ENCODE measurements around the gene CPEB3. TPM values are rescaled to one million over a fixed set of nuclear protein-coding genes. Genes with fewer than 3 reads are reported as not detected.
A peak's percentile ranks its signal among the peaks of the same experiment; 100 is the strongest.

Gene CPEB3
- total RNA-seq, 8 experiments from 2014 or later, result 1.2 to 11.8 (median 7.7) TPM

DNA sequence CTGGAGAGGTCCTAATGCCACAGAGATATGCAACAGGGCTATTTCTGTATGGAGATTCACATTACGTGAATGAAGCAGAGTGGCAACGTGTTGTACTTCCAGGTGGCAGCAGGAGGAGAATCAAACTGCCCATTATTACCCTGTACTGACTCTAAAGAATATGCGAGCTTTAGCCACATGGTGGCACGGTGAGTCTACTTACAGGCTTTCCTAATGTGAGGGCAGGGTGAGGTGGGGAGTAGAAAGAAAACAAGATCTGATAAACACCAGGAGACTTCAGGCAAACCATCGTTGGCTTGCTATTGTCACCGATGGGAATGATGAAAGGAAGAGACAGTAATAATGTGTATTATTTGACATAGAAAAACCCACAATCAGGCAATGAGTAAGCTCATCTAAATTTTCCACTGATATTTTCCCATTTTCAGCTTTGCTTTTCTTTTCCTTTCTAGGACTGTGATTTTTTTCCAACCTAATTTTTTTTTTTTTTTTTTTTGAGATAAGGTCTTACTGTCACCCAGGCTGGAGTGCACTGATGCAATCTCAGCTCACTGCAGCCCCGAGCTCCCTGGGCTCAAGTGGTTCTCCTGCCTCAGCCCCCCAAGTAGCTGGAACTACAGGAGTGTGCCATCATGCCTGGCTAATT, 203.0 kb downstream of the CPEB3 start:
- Histone ChIP-seq H3K4me1 (replicated peaks in 1 of 2) (no peaks in the 10 kb centered on the region), H3K4me3 (peak overlapping the region in 2 of 5 donors; percentile 1 to 12), H3K27ac (no peak overlapping the region)
- in situ Hi-C loops (cut with MboI; ENCODE audit: low pct_unique_long_range_greater_than_20kb in 2 of 9, low sequenced_read_pairs in 9 of 9, unreplicated experiment in 9 of 9), result loop anchor here in 6 of 9 experiments (10.0 to 25.0 kb wide), 3 partner anchors 199 to 349 kb away; partner anchors contain the start of genes CPEB3 (in 1 of the 6) and MARCHF5 (in 1 of the 6)
- WGBS, 10 experiments, result 0 to 42% (median 15%) methylated on average over 1 to 7 of the region's 7 CpGs; no CpG with 5 or more reads in 1 of the 10 experiments
- peak; percentile 99 to 100 (median 100) for ATAC-seq (replicated peaks in 6 of 8)

DNA sequence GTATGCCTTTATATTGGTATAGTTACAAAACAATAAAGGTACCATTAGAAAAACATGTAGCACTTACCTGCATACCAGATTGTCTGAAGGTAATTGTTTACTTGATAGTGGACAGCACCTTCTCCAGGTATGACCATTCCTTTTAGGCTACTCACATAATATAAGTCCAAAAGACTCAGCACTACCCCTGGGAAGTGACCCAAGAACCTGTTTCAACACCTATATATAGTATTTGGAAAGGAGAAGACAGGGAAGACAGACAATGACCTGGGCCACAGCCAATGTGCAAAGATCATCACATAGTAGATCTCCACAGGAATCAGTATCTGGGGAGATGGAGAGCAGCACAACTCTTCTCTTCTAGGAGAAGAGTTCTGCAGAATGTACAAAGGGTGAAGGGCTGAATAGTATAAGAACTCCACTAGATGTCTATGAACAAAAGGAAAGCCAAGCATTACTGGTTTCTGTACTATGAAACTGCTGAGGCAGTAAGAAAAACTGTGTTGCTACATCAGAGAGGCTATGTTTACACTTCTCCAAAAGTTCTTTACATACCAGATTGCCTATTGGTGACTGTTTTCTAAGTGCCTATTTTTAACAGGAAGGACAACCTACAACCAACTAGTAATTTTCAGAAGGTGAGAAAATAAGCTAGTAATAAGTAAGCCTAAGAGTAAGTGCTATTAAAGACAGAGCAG, 208.1 kb downstream of the CPEB3 start:
- Histone ChIP-seq H3K4me1 (replicated peaks in 1 of 2) (no peaks in the 10 kb centered on the region), H3K27ac (no peak overlapping the region), H3K4me3 (no peak overlapping the region)
- in situ Hi-C loops (cut with MboI; ENCODE audit: low pct_unique_long_range_greater_than_20kb in 2 of 9, low sequenced_read_pairs in 9 of 9, unreplicated experiment in 9 of 9), result loop anchor here in 6 of 9 experiments (10.0 to 25.0 kb wide), 3 partner anchors 205 to 355 kb away; partner anchors contain the start of genes CPEB3 (in 1 of the 6) and MARCHF5 (in 1 of the 6)
- ATAC-seq (replicated peaks in 6 of 8), result no peak

GRCh38 chr10:92081641-92082040, 209.2 kb downstream of the CPEB3 start:
- Histone ChIP-seq H3K27ac (no peak overlapping the region), H3K4me3 (no peak overlapping the region), H3K4me1 (replicated peaks in 1 of 2) (no peaks in the 10 kb centered on the region)
- no peak for ATAC-seq (replicated peaks in 6 of 8)
- in situ Hi-C loops (cut with MboI; ENCODE audit: low pct_unique_long_range_greater_than_20kb in 2 of 9, low sequenced_read_pairs in 9 of 9, unreplicated experiment in 9 of 9), result loop anchor here in 6 of 9 experiments (10.0 to 25.0 kb wide), 3 partner anchors 206 to 356 kb away; partner anchors contain the start of genes CPEB3 (in 1 of the 6) and MARCHF5 (in 1 of the 6)

GRCh38 chr10:92080244-92080643, 210.6 kb downstream of the CPEB3 start:
- no peak for ATAC-seq (replicated peaks in 6 of 8)
- 90 to 100% (median 94%) methylated on average over 2 to 3 of the region's 3 CpGs; no CpG with 5 or more reads in 5 of the 10 experiments for WGBS, 10 experiments
- in situ Hi-C loops (cut with MboI; ENCODE audit: low pct_unique_long_range_greater_than_20kb in 2 of 9, low sequenced_read_pairs in 9 of 9, unreplicated experiment in 9 of 9), result loop anchor here in 6 of 9 experiments (10.0 to 25.0 kb wide), 3 partner anchors 207 to 357 kb away; partner anchors contain the start of genes CPEB3 (in 1 of the 6) and MARCHF5 (in 1 of the 6)
- H3K4me1 ChIP-seq (replicated peaks in 1 of 2), result no peaks in the 10 kb centered on the region
- no peak overlapping the region for H3K4me3 ChIP-seq
- no peak overlapping the region for H3K27ac ChIP-seq

DNA sequence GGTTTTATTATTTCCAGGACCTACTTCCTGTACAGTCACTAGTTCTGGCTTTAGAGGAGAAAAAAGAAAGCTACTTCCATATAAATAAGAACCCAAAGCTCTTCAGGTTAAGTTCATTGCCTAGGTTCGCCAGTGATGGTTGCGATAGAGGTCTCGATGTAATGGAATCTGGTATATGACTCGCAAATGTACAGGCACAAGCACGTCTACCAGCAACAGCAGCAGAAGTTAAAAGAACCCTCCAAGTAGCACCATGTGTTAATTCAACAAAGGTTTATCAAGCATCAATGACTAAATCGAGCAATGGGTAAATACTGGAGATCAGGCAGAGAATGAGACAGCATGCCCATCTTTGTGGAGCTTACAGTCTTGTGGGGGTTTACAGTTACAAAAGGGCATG, 211.9 kb downstream of the CPEB3 start:
- no peaks in the 10 kb centered on the region for H3K4me1 ChIP-seq (replicated peaks in 1 of 2)
- H3K27ac ChIP-seq, result no peak overlapping the region
- 60 to 95% (median 91%) methylated on average over 1 to 6 of the region's 6 CpGs; no CpG with 5 or more reads in 3 of the 10 experiments for WGBS, 10 experiments
- H3K4me3 ChIP-seq, result no peak overlapping the region
- in situ Hi-C loops (cut with MboI; ENCODE audit: low pct_unique_long_range_greater_than_20kb in 2 of 9, low sequenced_read_pairs in 9 of 9, unreplicated experiment in 9 of 9), result loop anchor here in 4 of 9 experiments (25.0 kb wide), 2 partner anchors 208 to 358 kb away; partner anchors contain the start of genes CPEB3 (in 1 of the 4) and MARCHF5 (in 1 of the 4)
- ATAC-seq (replicated peaks in 6 of 8), result no peak

- no peaks in the 10 kb centered on the region for H3K4me1 ChIP-seq (replicated peaks in 1 of 2)
- no peak overlapping the region for H3K27ac ChIP-seq
- ATAC-seq (replicated peaks in 6 of 8), result no peak
- in situ Hi-C loops (cut with MboI; ENCODE audit: low pct_unique_long_range_greater_than_20kb in 2 of 9, low sequenced_read_pairs in 9 of 9, unreplicated experiment in 9 of 9), result loop anchor here in 4 of 9 experiments (25.0 kb wide), 2 partner anchors 211 to 361 kb away; partner anchors contain the start of genes CPEB3 (in 1 of the 4) and MARCHF5 (in 1 of the 4)
- H3K4me3 ChIP-seq, result no peak overlapping the region
Measured at GRCh38 chr10:92076722-92077121, 214.2 kb downstream of the CPEB3 start.

DNA sequence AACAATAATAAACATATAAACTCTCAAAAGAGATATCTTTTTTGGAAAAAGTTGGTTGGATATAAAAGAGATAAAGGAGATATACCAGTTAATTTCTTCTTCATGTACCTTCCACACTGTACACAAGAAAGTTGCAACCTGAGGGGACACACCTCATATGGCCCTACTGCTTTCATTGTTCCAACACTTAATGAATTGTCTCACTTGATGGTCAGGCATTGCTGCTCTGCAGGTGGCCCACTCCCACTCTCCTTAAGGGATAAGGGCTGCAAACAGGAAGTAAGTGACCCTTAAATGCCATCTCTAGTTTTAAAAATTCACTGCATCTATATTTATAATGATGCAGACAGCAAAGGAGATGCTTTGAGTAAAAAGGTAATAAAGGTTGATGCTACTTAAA, 215.0 kb downstream of the CPEB3 start:
- in situ Hi-C loops (cut with MboI; ENCODE audit: low pct_unique_long_range_greater_than_20kb in 2 of 9, low sequenced_read_pairs in 9 of 9, unreplicated experiment in 9 of 9), result loop anchor here in 4 of 9 experiments (25.0 kb wide), 2 partner anchors 211 to 361 kb away; partner anchors contain the start of genes CPEB3 (in 1 of the 4) and MARCHF5 (in 1 of the 4)
- no peak for ATAC-seq (replicated peaks in 6 of 8)

DNA sequence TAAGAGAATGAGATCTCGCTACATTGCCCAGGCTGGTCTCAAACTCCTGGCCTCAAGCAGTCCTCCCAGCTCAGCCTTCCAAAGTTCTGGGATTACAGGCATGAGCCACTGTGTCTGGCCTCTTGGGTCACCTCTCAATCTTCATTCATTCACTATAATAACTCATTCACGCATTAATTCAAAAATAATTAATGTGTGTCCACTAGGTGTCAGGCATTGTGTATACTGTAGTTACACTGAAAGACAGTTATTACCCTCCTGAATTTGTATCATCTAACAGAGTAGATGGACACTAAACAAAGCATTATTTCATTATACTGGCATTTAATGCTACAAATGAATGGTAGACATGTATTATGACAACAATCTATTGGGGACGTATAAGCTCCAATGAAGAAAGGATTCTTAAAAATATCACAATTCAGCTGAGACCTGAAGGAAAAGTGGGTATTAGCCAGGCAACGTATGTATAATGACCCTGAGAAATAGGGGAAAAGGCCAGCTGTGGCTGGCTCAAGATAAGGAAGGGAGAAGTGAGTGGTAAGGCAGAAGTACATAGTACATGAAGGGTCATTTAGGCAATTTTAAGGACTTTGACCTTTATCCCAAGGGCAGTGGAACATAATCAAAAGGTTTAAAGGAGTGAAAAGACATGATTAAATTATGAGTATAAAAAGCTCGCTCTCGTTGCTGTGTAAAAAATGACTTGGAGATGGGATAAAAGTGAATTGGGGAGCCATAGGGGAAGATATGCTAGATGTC, 216.6 kb downstream of the CPEB3 start:
- Histone ChIP-seq H3K27ac (no peak overlapping the region), H3K4me1 (replicated peaks in 1 of 2) (no peaks in the 10 kb centered on the region), H3K4me3 (no peak overlapping the region)
- ATAC-seq (replicated peaks in 6 of 8), result peak in 3 of 8 experiments; percentile 33 to 55 (median 34)
- in situ Hi-C loops (cut with MboI; ENCODE audit: low pct_unique_long_range_greater_than_20kb in 2 of 9, low sequenced_read_pairs in 9 of 9, unreplicated experiment in 9 of 9), result no loop called here
- WGBS, 10 experiments, result 37 to 98% (median 89%) methylated on average over 3 to 6 of the region's 6 CpGs

More for the DNA sequence above, 215.0 kb downstream of the CPEB3 start:
- Histone ChIP-seq H3K4me1 (replicated peaks in 1 of 2) (no peaks in the 10 kb centered on the region), H3K27ac (no peak overlapping the region), H3K4me3 (no peak overlapping the region)

GRCh38 chr10:92068900-92069299, 222.0 kb downstream of the CPEB3 start:
- in situ Hi-C loops (cut with MboI; ENCODE audit: low pct_unique_long_range_greater_than_20kb in 2 of 9, low sequenced_read_pairs in 9 of 9, unreplicated experiment in 9 of 9), result no loop called here
- ATAC-seq (replicated peaks in 6 of 8), result no peak
- Histone ChIP-seq H3K4me1 (replicated peaks in 1 of 2) (no peaks in the 10 kb centered on the region), H3K27ac (no peak overlapping the region), H3K4me3 (no peak overlapping the region)
- 54 to 100% (median 78%) methylated on average over 1 of the region's 1 CpG; no CpG with 5 or more reads in 2 of the 10 experiments for WGBS, 10 experiments

GRCh38 chr10:92066386-92066785, 224.5 kb downstream of the CPEB3 start:
- H3K27ac ChIP-seq, result no peak overlapping the region
- no peak overlapping the region for H3K4me3 ChIP-seq
- in situ Hi-C loops (cut with MboI; ENCODE audit: low pct_unique_long_range_greater_than_20kb in 2 of 9, low sequenced_read_pairs in 9 of 9, unreplicated experiment in 9 of 9), result no loop called here
- H3K4me1 ChIP-seq (replicated peaks in 1 of 2), result no peaks in the 10 kb centered on the region
- ATAC-seq (replicated peaks in 6 of 8), result no peak
- WGBS, 10 experiments, result 80 to 100% (median 91%) methylated on average over 1 to 4 of the region's 4 CpGs; no CpG with 5 or more reads in 3 of the 10 experiments

GRCh38 chr10:92064506-92064905, 226.4 kb downstream of the CPEB3 start:
- WGBS, 10 experiments, result 80 to 100% (median 100%) methylated on average over 1 to 2 of the region's 2 CpGs; no CpG with 5 or more reads in 4 of the 10 experiments
- Histone ChIP-seq H3K27ac (no peak overlapping the region), H3K4me3 (no peak overlapping the region), H3K4me1 (replicated peaks in 1 of 2) (no peaks in the 10 kb centered on the region)
- no peak for ATAC-seq (replicated peaks in 6 of 8)
- in situ Hi-C loops (cut with MboI; ENCODE audit: low pct_unique_long_range_greater_than_20kb in 2 of 9, low sequenced_read_pairs in 9 of 9, unreplicated experiment in 9 of 9), result no loop called here

DNA sequence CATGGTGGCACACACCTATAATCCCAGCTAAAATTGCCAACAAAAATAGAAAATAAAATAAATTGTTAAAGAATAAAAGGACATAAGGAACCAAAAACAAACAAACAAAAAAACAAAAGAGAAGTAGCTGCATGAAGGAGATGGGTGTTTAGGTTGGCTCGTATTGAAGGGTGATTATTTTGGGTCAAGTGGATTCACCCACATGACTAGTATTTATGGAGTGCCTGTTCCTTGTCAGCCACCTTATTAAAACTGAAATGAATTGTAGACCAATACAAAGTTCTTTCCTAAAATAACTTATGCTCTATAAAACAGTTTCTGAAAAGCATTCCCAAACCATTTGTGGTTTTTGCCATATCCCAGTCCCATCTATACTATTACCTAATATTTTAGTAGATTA, 228.6 kb downstream of the CPEB3 start:
- 75 to 93% (median 86%) methylated on average over 1 of the region's 1 CpG; no CpG with 5 or more reads in 3 of the 10 experiments for WGBS, 10 experiments
- H3K4me3 ChIP-seq, result no peak overlapping the region
- ATAC-seq (replicated peaks in 6 of 8), result no peak
- in situ Hi-C loops (cut with MboI; ENCODE audit: low pct_unique_long_range_greater_than_20kb in 2 of 9, low sequenced_read_pairs in 9 of 9, unreplicated experiment in 9 of 9), result no loop called here
- H3K27ac ChIP-seq, result no peak overlapping the region
- no peaks in the 10 kb centered on the region for H3K4me1 ChIP-seq (replicated peaks in 1 of 2)

GRCh38 chr10:92054807-92055206, 236.1 kb downstream of the CPEB3 start:
- no peak overlapping the region for H3K27ac ChIP-seq
- no peaks in the 10 kb centered on the region for H3K4me1 ChIP-seq (replicated peaks in 1 of 2)
- in situ Hi-C loops (cut with MboI; ENCODE audit: low pct_unique_long_range_greater_than_20kb in 2 of 9, low sequenced_read_pairs in 9 of 9, unreplicated experiment in 9 of 9), result no loop called here
- ATAC-seq (replicated peaks in 6 of 8), result no peak
- no peak overlapping the region for H3K4me3 ChIP-seq
